Effector CD8-positive, alpha-beta T cell (primary cell): ENCODE measurements around the gene IGF1R.

ENCODE experiments used
- DNase-seq: peaks from one replicate; lab custom pipeline; 2025; lab: John Stamatoyannopoulos, UW

IGF1R gene

GRCh38 chr15:98856532-98856907 is 208.2 kb downstream of the IGF1R start:
- DNase-seq: no peak

- no peak for DNase-seq
Measured at GRCh38 chr15:98858610-98859023, 210.3 kb downstream of the IGF1R start.

GRCh38 chr15:98859149-98859548 is 210.8 kb downstream of the IGF1R start:
- no peak for DNase-seq

- no peak for DNase-seq
Measured at GRCh38 chr15:98860281-98861041, 212.1 kb downstream of the IGF1R start.

- no peak for DNase-seq
Measured at GRCh38 chr15:98861188-98861587, 212.8 kb downstream of the IGF1R start.

GRCh38 chr15:98863983-98864382 is 215.6 kb downstream of the IGF1R start:
- no peak for DNase-seq

GRCh38 chr15:98865397-98866339 is 217.3 kb downstream of the IGF1R start:
- DNase-seq: peak; percentile 53

GRCh38 chr15:98866511-98866910 is 218.2 kb downstream of the IGF1R start:
- no peak for DNase-seq

- DNase-seq: no peak
Measured at GRCh38 chr15:98868564-98868963, 220.2 kb downstream of the IGF1R start.

GRCh38 chr15:98870788-98871187 is 222.4 kb downstream of the IGF1R start:
- no peak for DNase-seq

- no peak for DNase-seq
Measured at GRCh38 chr15:98872774-98873173, 224.4 kb downstream of the IGF1R start.

- no peak for DNase-seq
Measured at GRCh38 chr15:98873441-98874218, 225.3 kb downstream of the IGF1R start.

GRCh38 chr15:98874370-98874769 is 226.0 kb downstream of the IGF1R start:
- no peak for DNase-seq

GRCh38 chr15:98874773-98875172 is 226.4 kb downstream of the IGF1R start:
- DNase-seq: no peak

GRCh38 chr15:98875309-98875708 is 227.0 kb downstream of the IGF1R start:
- DNase-seq: no peak

- no peak for DNase-seq
Measured at GRCh38 chr15:98876451-98877369, 228.4 kb downstream of the IGF1R start.

GRCh38 chr15:98878172-98878571 is 229.8 kb downstream of the IGF1R start:
- DNase-seq: no peak

GRCh38 chr15:98878862-98879261 is 230.5 kb downstream of the IGF1R start:
- no peak for DNase-seq

GRCh38 chr15:98881526-98882520 is 233.5 kb downstream of the IGF1R start:
- DNase-seq: no peak

- no peak for DNase-seq
Measured at GRCh38 chr15:98883478-98883877, 235.1 kb downstream of the IGF1R start.
